Prostate gland (tissue), 2 donors: ENCODE data around the gene POU3F2. TPM values are rescaled to one million over a fixed set of nuclear protein-coding genes. Genes with fewer than 3 reads are reported as not detected.

Source experiments
- DNase-seq: peaks from one replicate; pipeline ENCODE4 v3.0.0-alpha.2; 2019; ENCODE audit warnings: low spot score
- H3K27ac ChIP-seq, 2 donors: fragments of 200-600 bp; sonication (generic); 2 replicates each; pipeline ENCODE4 v1.5.1; 2017 to 2019
- H3K27me3 ChIP-seq: fragments of 200-600 bp; sonication (generic); replicated peaks from 2 replicates; pipeline ENCODE4 v1.5.1; 2019; ENCODE audit not compliant: insufficient read depth
- H3K36me3 ChIP-seq, 2 donors: fragments of 200-600 bp; sonication (generic); 1 replicate in 1 of 2; 2 replicates in 1 of 2; pipeline versions ENCODE4 v1.5.1 to v1.8.1; 2017 to 2019
- H3K4me1 ChIP-seq: fragments of 200-600 bp; sonication (generic); replicated peaks from 2 replicates; pipeline ENCODE4 v1.5.1; 2019
- H3K4me3 ChIP-seq, 2 donors: fragments of 200-600 bp; sonication (generic); 2 replicates each; pipeline ENCODE4 v1.5.1; 2017 to 2019
- H3K9me3 ChIP-seq: fragments of 200-600 bp; sonication (generic); 2 replicates; pipeline ENCODE4 v1.5.1; 2017
- CTCF ChIP-seq, 4 experiments: fragments of 200-600 bp in 2 of 4; fragments of 450-650 bp in 2 of 4; sonication (generic) in 2 of 4; IDR thresholded peaks; 1 replicate in 3 of 4; 2 replicates in 1 of 4; pipeline ENCODE4 v1.5.1; 2016 to 2019; ENCODE audit warnings: antibody characterized with exemption in 4 of 4, mild to moderate bottlenecking in 2 of 4, moderate library complexity in 2 of 4
- POLR2A ChIP-seq: fragments of 450-650 bp; IDR thresholded peaks from one replicate; pipeline ENCODE4 v1.6.1; 2016; ENCODE audit warnings: antibody characterized with exemption, mild to moderate bottlenecking
- POLR2AphosphoS5 ChIP-seq: sonication (generic); formaldehyde crosslinking; IDR thresholded peaks from one replicate; pipeline ENCODE4 v1.6.1; 2017; ENCODE audit warnings: antibody characterized with exemption
- WGBS: methylation state at CpG from one replicate; pipeline ENCODE4 v1.1.5; 2018; 5-methylcytosine and 5-hydroxymethylcytosine counted together
- intact Hi-C: fragments of 100-400 bp; cut with DNase I; formaldehyde crosslinking; loops from one replicate; pipeline ENCODE4 v1.14.2; 2022
- total RNA-seq, 2 donors: library from RNA; depleted of rRNA; stranded (reverse); fragments of >200 nt; gene quantifications; one replicate each; pipeline ENCODE4 v1.1.0, GENCODE V29; 2016

POU3F2 gene
- total RNA-seq, 2 donors from 2014 or later = not detected

DNA sequence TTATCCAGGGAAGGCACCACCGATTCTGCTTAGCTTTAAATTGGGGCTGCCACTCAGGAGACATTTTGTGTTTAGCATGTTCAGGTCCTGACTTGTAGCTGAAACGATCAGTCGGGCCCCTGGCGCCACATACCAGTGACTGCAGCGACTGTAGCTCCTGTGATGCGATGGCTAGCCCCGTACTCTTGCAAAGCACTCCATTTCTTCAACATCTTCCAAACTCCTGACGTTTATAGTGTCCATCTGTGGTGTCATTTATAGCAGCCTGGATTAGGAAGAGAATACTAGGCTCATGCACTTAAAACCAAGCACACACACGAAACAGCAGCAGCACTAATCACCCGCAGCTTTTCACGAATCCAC, 13.0 kb downstream of the POU3F2 start:
- Histone ChIP-seq H3K4me3 (no peak overlapping the region), H3K27me3 (peaks cover 36% of the 10 kb centered on the region), H3K27ac (no peak overlapping the region), H3K36me3 (no peaks in the 10 kb centered on the region), H3K4me1 (no peaks in the 10 kb centered on the region), H3K9me3 (no peaks in the 10 kb centered on the region)
- WGBS = 9% methylated on average over 11 of the region's 11 CpGs
- intact Hi-C loops = no loop called here
- TF ChIP-seq POLR2AphosphoS5 (no peak), POLR2A (no peak), CTCF (IDR thresholded peaks at IDR 0.05) (no peak)
- DNase-seq = no peak

DNA sequence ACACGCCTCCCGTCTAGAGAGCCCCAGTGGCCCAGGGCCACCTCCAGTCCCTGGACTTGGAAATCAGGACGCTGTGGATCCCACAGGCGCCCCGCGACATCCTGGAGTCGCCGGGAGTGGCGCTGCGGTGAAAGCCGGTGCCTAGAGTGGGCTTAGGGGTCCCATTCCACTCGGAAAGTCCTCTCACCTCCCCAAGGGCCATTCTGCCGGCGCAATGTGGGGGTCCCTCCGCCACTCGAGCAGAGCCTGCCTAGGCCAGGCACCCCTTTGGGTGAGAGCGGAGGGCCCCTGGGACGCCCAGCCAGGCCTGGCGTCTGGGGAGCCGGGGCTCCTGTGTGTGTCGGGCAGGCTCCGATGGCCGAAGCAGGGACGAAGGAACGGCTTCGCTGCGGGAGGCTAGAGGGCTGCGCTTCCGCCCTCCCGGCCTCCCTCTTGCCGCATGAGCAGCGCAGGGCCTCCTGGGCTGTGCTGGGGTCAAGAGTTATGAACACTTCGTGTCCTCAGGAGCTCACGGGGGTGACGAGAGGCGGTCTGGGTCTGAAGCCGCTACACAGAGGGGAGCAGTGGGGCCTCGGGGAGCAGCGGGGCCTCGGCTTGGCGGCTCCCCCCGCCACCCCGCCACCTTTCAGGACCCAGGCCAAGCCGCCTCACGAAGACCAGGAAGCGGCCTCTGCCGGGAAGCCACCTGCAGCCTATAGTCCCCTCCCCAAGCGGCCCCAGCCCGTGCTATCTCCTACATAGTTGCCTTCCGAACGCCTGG, 13.6 kb downstream of the POU3F2 start:
- Histone ChIP-seq H3K4me3 (no peak overlapping the region), H3K4me1 (no peaks in the 10 kb centered on the region), H3K27me3 (peaks cover 30% of the 10 kb centered on the region), H3K27ac (no peak overlapping the region), H3K36me3 (no peaks in the 10 kb centered on the region), H3K9me3 (no peaks in the 10 kb centered on the region)
- 7% methylated on average over 28 of the region's 51 CpGs for WGBS
- no peak for DNase-seq
- TF ChIP-seq POLR2A (no peak), POLR2AphosphoS5 (no peak), CTCF (IDR thresholded peaks at IDR 0.05) (no peak)
- intact Hi-C loops = no loop called here

DNA sequence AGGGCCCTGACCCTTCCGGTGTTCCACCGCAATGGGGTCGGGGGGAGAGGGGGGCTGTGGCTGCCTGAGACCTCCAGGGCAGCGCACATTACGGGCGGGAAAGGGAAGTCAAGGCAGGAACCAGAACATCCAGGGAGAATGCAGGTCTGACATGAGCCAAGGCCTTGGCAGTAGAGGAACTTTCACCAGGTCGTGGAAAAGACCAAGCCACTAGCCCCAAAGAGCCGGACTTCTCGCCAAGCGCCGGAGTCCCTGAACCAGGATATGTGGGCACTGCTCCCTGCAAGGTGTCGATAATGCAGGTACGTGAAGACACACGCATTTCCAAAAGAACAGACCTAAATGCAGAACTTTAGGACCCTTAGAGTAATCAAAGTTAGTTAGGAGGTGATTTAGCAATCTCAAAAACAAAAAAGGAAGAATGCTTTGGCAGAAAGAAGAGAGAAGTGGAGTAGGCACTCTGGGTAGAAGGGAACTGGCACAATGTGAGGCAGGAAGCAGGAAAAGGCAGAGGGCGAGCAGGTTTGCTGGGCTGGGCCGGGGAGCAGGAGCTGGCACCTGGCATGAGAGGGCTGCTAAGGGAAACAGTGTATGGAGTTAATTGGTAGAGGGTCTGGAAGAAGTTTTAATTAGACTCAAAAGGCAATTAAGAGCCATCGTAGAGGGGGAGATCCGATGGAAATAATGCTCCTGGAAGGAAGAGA, 14.3 kb downstream of the POU3F2 start:
- WGBS = 60% methylated on average over 18 of the region's 18 CpGs
- DNase-seq = no peak
- H3K36me3 ChIP-seq = no peaks in the 10 kb centered on the region
- no peak overlapping the region for H3K4me3 ChIP-seq
- no peak overlapping the region for H3K27ac ChIP-seq
- H3K4me1 ChIP-seq = no peaks in the 10 kb centered on the region
- no peaks in the 10 kb centered on the region for H3K9me3 ChIP-seq
- peaks cover 24% of the 10 kb centered on the region for H3K27me3 ChIP-seq
- intact Hi-C loops = no loop called here
- TF ChIP-seq CTCF (IDR thresholded peaks at IDR 0.05) (no peak), POLR2AphosphoS5 (no peak), POLR2A (no peak)

DNA sequence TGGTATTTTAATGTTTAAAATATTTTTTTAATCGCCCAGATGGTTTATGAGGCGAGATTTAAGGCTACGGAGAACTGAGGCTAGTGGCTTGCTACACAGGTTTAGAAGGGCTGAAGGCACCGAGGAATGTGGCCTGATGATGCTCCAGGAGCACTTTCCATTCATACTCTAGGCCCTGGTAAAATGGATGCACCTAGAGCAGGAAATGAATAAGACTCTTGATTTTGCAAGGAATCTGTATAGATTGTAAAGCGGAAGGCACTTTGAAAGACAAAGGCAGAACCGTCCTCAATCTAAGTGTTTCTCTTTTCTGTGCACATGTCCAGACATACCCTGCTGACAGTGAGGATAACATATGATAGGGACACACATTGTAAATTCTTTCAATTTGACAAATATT, 30.1 kb downstream of the POU3F2 start:
- Histone ChIP-seq H3K4me3 (no peak overlapping the region), H3K27ac (no peak overlapping the region), H3K27me3 (no peaks in the 10 kb centered on the region), H3K36me3 (no peaks in the 10 kb centered on the region), H3K9me3 (no peaks in the 10 kb centered on the region), H3K4me1 (no peaks in the 10 kb centered on the region)
- 87% methylated on average over 6 of the region's 6 CpGs for WGBS
- intact Hi-C loops = no loop called here
- TF ChIP-seq POLR2AphosphoS5 = no peak
- no peak for TF ChIP-seq POLR2A
- no peak for TF ChIP-seq CTCF (IDR thresholded peaks at IDR 0.05)
- DNase-seq = no peak

GRCh38 chr6:98871057-98871456, 36.7 kb downstream of the POU3F2 start:
- Histone ChIP-seq H3K9me3 (no peaks in the 10 kb centered on the region), H3K27ac (no peak overlapping the region), H3K4me1 (no peaks in the 10 kb centered on the region), H3K36me3 (no peaks in the 10 kb centered on the region), H3K27me3 (no peaks in the 10 kb centered on the region), H3K4me3 (no peak overlapping the region)
- no peak for TF ChIP-seq POLR2A
- no peak for TF ChIP-seq CTCF (IDR thresholded peaks at IDR 0.05)
- TF ChIP-seq POLR2AphosphoS5 = peak; percentile 74
- DNase-seq = peak; percentile 5
- 10% methylated on average over 3 of the region's 3 CpGs for WGBS
- intact Hi-C loops = no loop called here
